ENCODE results near the gene PRC1.

The PRC1 gene

GRCh38 chr15:90988296-90988695 lies 6.0 kb downstream of the PRC1 start:
- DNase-seq, result no peak

GRCh38 chr15:90987561-90988141 lies 6.7 kb downstream of the PRC1 start:
- DNase-seq, result no peak

GRCh38 chr15:90986790-90987507 lies 7.4 kb downstream of the PRC1 start:
- no peak for DNase-seq

GRCh38 chr15:90982135-90982534 lies 12.2 kb downstream of the PRC1 start:
- DNase-seq, result no peak

GRCh38 chr15:90981681-90982080 lies 12.7 kb downstream of the PRC1 start:
- no peak for DNase-seq

GRCh38 chr15:90979582-90979981 lies 14.8 kb downstream of the PRC1 start:
- DNase-seq, result no peak

- no peak for DNase-seq
These were observed 20.1 kb downstream of the PRC1 start for GRCh38 chr15:90974216-90974615.

- no peak for DNase-seq
These were observed 22.2 kb downstream of the PRC1 start for GRCh38 chr15:90972133-90972532.

- no peak for DNase-seq
These were observed 24.1 kb downstream of the PRC1 start for GRCh38 chr15:90970274-90970673.

- no peak for DNase-seq
These were observed 25.9 kb downstream of the PRC1 start for GRCh38 chr15:90968434-90968833.

- DNase-seq, result no peak
These were observed 27.1 kb downstream of the PRC1 start for GRCh38 chr15:90967206-90967605.

GRCh38 chr15:90966262-90966661 lies 28.1 kb downstream of the PRC1 start:
- no peak for DNase-seq

- DNase-seq, result no peak
These were observed 32.3 kb downstream of the PRC1 start for GRCh38 chr15:90962021-90962420.

GRCh38 chr15:90960298-90961091 lies 33.8 kb downstream of the PRC1 start:
- no peak for DNase-seq

GRCh38 chr15:90959894-90960293 lies 34.4 kb downstream of the PRC1 start:
- DNase-seq, result no peak

GRCh38 chr15:90959028-90959595 lies 35.2 kb downstream of the PRC1 start:
- DNase-seq, result no peak

GRCh38 chr15:90957791-90958190 lies 36.5 kb downstream of the PRC1 start:
- no peak for DNase-seq

GRCh38 chr15:90957031-90957790 lies 37.1 kb downstream of the PRC1 start:
- DNase-seq, result no peak

- peak; percentile 84 for DNase-seq
These were observed 37.9 kb downstream of the PRC1 start for GRCh38 chr15:90956274-90957030.

- no peak for DNase-seq
These were observed 38.6 kb downstream of the PRC1 start for GRCh38 chr15:90955624-90956273.
